ENCODE measurements around the gene SLC28A1. TPM values are rescaled to one million over a fixed set of nuclear protein-coding genes. Genes with fewer than 3 reads are reported as not detected.
"Not testable (repeated sequence)": the region's sequence is repeated elsewhere in the genome, so short reads cannot be mapped to it uniquely, and the experiment has no call there.

Gene SLC28A1
- polyA plus RNA-seq, 1 donor (not counting 4 experiments of a cell fraction or from before 2014, with no cell fraction given) = not detected

- no peaks in the 10 kb centered on the region for H3K36me3 ChIP-seq (ENCODE audit: control insufficient read depth in 2 of 2, extremely low read depth in 1 of 2, insufficient read depth in 2 of 2, low read length in 2 of 2)
- DNase-seq (ENCODE audit: low read depth, low spot score) = no peak
- H3K9me3 ChIP-seq (ENCODE audit: control insufficient read depth, low read depth, low read length) = no peaks in the 10 kb centered on the region
- FAIRE-seq = no peak
- dilution Hi-C loops (cut with MboI; ENCODE audit: extremely low pct_ligation_motif_present, low sequenced_read_pairs) = no loop called here
- TF ChIP-seq CTCF (optimal IDR thresholded peaks at IDR 0.05 in 1 of 3, IDR thresholded peaks at IDR 0.05 in 1 of 3, conservative IDR thresholded peaks at IDR 0.05 in 1 of 3; ENCODE audit: extremely low read depth in 1 of 3, insufficient read depth in 2 of 3, low read length in 3 of 3) = no peak
- no peak for TF ChIP-seq EZH2 (IDR thresholded peaks at IDR 0.05; ENCODE audit: low read length)
- no peaks in the 10 kb centered on the region for H4K20me1 ChIP-seq (ENCODE audit: control insufficient read depth, extremely low read depth, insufficient read depth, low read length)
- no peaks in the 10 kb centered on the region for H3K27me3 ChIP-seq (ENCODE audit: control insufficient read depth, extremely low read depth, insufficient read depth, low read length)
- H3K4me2 ChIP-seq (ENCODE audit: control insufficient read depth, extremely low read depth, insufficient read depth, low read depth, low read length) = no peak overlapping the region
- peaks cover 21% of the 10 kb centered on the region for H3K4me1 ChIP-seq (ENCODE audit: control insufficient read depth, extremely low read depth, insufficient read depth, low read length)
- H3K79me2 ChIP-seq (ENCODE audit: control insufficient read depth, insufficient read depth, low read length) = peaks cover 15% of the 10 kb centered on the region
- no peak overlapping the region for H3K4me3 ChIP-seq (ENCODE audit: control insufficient read depth in 2 of 3, extremely low read depth in 1 of 3, insufficient read depth in 2 of 3, low read depth in 1 of 3, low read length in 3 of 3)
- no peak overlapping the region for H3K27ac ChIP-seq (ENCODE audit: control insufficient read depth, insufficient read depth, low read length)
- H3K9ac ChIP-seq (ENCODE audit: control insufficient read depth, extremely low read depth, insufficient read depth, low read length) = no peak overlapping the region
- H2AFZ ChIP-seq (ENCODE audit: control insufficient read depth, low read length) = no peak overlapping the region
- H3K9me1 ChIP-seq (ENCODE audit: control insufficient read depth, extremely low read depth, insufficient read depth, low read length) = no peaks in the 10 kb centered on the region
Measured at GRCh38 chr15:84985158-84985557, 100.7 kb downstream of the SLC28A1 start.

GRCh38 chr15:84987351-84987750, 102.9 kb downstream of the SLC28A1 start:
- H3K4me1 ChIP-seq (ENCODE audit: control insufficient read depth, extremely low read depth, insufficient read depth, low read length) = peaks cover 26% of the 10 kb centered on the region
- H3K36me3 ChIP-seq (ENCODE audit: control insufficient read depth in 2 of 2, extremely low read depth in 1 of 2, insufficient read depth in 2 of 2, low read length in 2 of 2); H2AFZ ChIP-seq (ENCODE audit: control insufficient read depth, low read length); dilution Hi-C loops (cut with MboI; ENCODE audit: extremely low pct_ligation_motif_present, low sequenced_read_pairs); H3K27me3 ChIP-seq (ENCODE audit: control insufficient read depth, extremely low read depth, insufficient read depth, low read length); DNase-seq (ENCODE audit: low read depth, low spot score); H3K27ac ChIP-seq (ENCODE audit: control insufficient read depth, insufficient read depth, low read length); H3K4me3 ChIP-seq (ENCODE audit: control insufficient read depth in 2 of 3, extremely low read depth in 1 of 3, insufficient read depth in 2 of 3, low read depth in 1 of 3, low read length in 3 of 3); FAIRE-seq; H4K20me1 ChIP-seq (ENCODE audit: control insufficient read depth, extremely low read depth, insufficient read depth, low read length); H3K9ac ChIP-seq (ENCODE audit: control insufficient read depth, extremely low read depth, insufficient read depth, low read length); H3K9me1 ChIP-seq (ENCODE audit: control insufficient read depth, extremely low read depth, insufficient read depth, low read length); H3K9me3 ChIP-seq (ENCODE audit: control insufficient read depth, low read depth, low read length); H3K4me2 ChIP-seq (ENCODE audit: control insufficient read depth, extremely low read depth, insufficient read depth, low read depth, low read length): not testable (repeated sequence)
- H3K79me2 ChIP-seq (ENCODE audit: control insufficient read depth, insufficient read depth, low read length) = peaks cover 17% of the 10 kb centered on the region

- no peak for FAIRE-seq
- Histone ChIP-seq H3K9me3 (ENCODE audit: control insufficient read depth, low read depth, low read length) (no peaks in the 10 kb centered on the region), H4K20me1 (ENCODE audit: control insufficient read depth, extremely low read depth, insufficient read depth, low read length) (no peaks in the 10 kb centered on the region), H3K9ac (ENCODE audit: control insufficient read depth, extremely low read depth, insufficient read depth, low read length) (no peak overlapping the region), H3K27ac (ENCODE audit: control insufficient read depth, insufficient read depth, low read length) (peak overlapping the region; percentile 39), H3K4me1 (ENCODE audit: control insufficient read depth, extremely low read depth, insufficient read depth, low read length) (peaks cover 29% of the 10 kb centered on the region), H2AFZ (ENCODE audit: control insufficient read depth, low read length) (no peak overlapping the region), H3K4me3 (ENCODE audit: control insufficient read depth in 2 of 3, extremely low read depth in 1 of 3, insufficient read depth in 2 of 3, low read depth in 1 of 3, low read length in 3 of 3) (no peak overlapping the region), H3K79me2 (ENCODE audit: control insufficient read depth, insufficient read depth, low read length) (peaks cover 14% of the 10 kb centered on the region), H3K36me3 (ENCODE audit: control insufficient read depth in 2 of 2, extremely low read depth in 1 of 2, insufficient read depth in 2 of 2, low read length in 2 of 2) (no peaks in the 10 kb centered on the region), H3K27me3 (ENCODE audit: control insufficient read depth, extremely low read depth, insufficient read depth, low read length) (no peaks in the 10 kb centered on the region), H3K4me2 (ENCODE audit: control insufficient read depth, extremely low read depth, insufficient read depth, low read depth, low read length) (no peak overlapping the region), H3K9me1 (ENCODE audit: control insufficient read depth, extremely low read depth, insufficient read depth, low read length) (no peaks in the 10 kb centered on the region)
- TF ChIP-seq EZH2 (IDR thresholded peaks at IDR 0.05; ENCODE audit: low read length) = no peak
- no peak for TF ChIP-seq CTCF (optimal IDR thresholded peaks at IDR 0.05 in 1 of 3, IDR thresholded peaks at IDR 0.05 in 1 of 3, conservative IDR thresholded peaks at IDR 0.05 in 1 of 3; ENCODE audit: extremely low read depth in 1 of 3, insufficient read depth in 2 of 3, low read length in 3 of 3)
- no peak for DNase-seq (ENCODE audit: low read depth, low spot score)
- dilution Hi-C loops (cut with MboI; ENCODE audit: extremely low pct_ligation_motif_present, low sequenced_read_pairs) = no loop called here
Measured at GRCh38 chr15:84987949-84988624, 103.6 kb downstream of the SLC28A1 start.

Data from keratinocyte (primary cell).